Loucy (cell line): ENCODE data around the gene PTPRT.

ENCODE experiments used
- H2AFZ ChIP-seq: fragments of 200-600 bp; sonication (generic); 2 replicates; pipeline ENCODE4 v1.6.0; 2016; ENCODE audit warnings: antibody characterized with exemption, mild to moderate bottlenecking, low read length, moderate library complexity
- H3F3A ChIP-seq: fragments of 200-600 bp; 2 replicates; pipeline ENCODE4 v1.6.0; 2016; ENCODE audit warnings: antibody characterized with exemption, low read depth, mild to moderate bottlenecking
- H3K27me3 ChIP-seq: fragments of 200-600 bp; sonication (generic); 2 replicates; pipeline ENCODE4 v1.6.1; 2014; ENCODE audit warnings: low read length, mild to moderate bottlenecking; ENCODE audit not compliant: insufficient read depth, poor library complexity, severe bottlenecking
- H3K36me3 ChIP-seq: fragments of 200-600 bp; sonication (generic); 2 replicates; pipeline ENCODE4 v1.6.1; 2016; ENCODE audit warnings: low read length; ENCODE audit not compliant: insufficient read depth
- H3K4me1 ChIP-seq: fragments of 200-600 bp; sonication (generic); 2 replicates; pipeline ENCODE4 v1.5.1; 2014; ENCODE audit warnings: low read length, mild to moderate bottlenecking; ENCODE audit not compliant: insufficient read depth, poor library complexity, severe bottlenecking
- H3K4me2 ChIP-seq: fragments of 200-600 bp; sonication (generic); 2 replicates; pipeline ENCODE4 v1.6.0; 2014; ENCODE audit warnings: antibody characterized with exemption, low read length, low read depth, mild to moderate bottlenecking; ENCODE audit not compliant: poor library complexity, severe bottlenecking
- H3K4me3 ChIP-seq: fragments of 200-600 bp; sonication (generic); 2 replicates; pipeline ENCODE4 v1.5.1; 2014; ENCODE audit warnings: low read length, mild to moderate bottlenecking, mixed read lengths; ENCODE audit not compliant: poor library complexity, severe bottlenecking
- H3K79me2 ChIP-seq: fragments of 200-600 bp; sonication (generic); 2 replicates; pipeline ENCODE4 v1.6.1; 2014; ENCODE audit warnings: low read length; ENCODE audit not compliant: insufficient read depth
- H3K9ac ChIP-seq: fragments of 200-600 bp; sonication (generic); 2 replicates; pipeline ENCODE4 v1.6.0; 2014; ENCODE audit warnings: mild to moderate bottlenecking, low read depth, low read length, moderate library complexity; ENCODE audit not compliant: poor library complexity, severe bottlenecking
- H3K9me2 ChIP-seq: fragments of 200-600 bp; sonication (generic); replicated peaks from 2 replicates; pipeline ENCODE4 v1.6.1; 2016; ENCODE audit warnings: low read depth, low read length, mixed read lengths
- H3K9me3 ChIP-seq: fragments of 200-600 bp; sonication (generic); 2 replicates; pipeline ENCODE4 v1.6.1; 2014; ENCODE audit warnings: mild to moderate bottlenecking, antibody characterized with exemption, low read length, low read depth; ENCODE audit not compliant: insufficient read depth
- H4K20me1 ChIP-seq: fragments of 200-600 bp; sonication (generic); 2 replicates; pipeline ENCODE4 v1.6.0; 2014; ENCODE audit warnings: antibody characterized with exemption, low read length, mild to moderate bottlenecking; ENCODE audit not compliant: insufficient read depth, poor library complexity, severe bottlenecking
- CTCF ChIP-seq: fragments of 200-600 bp; sonication (generic); conservative IDR thresholded peaks from 2 replicates; pipeline ENCODE4 v1.5.1; 2014; ENCODE audit warnings: mild to moderate bottlenecking, antibody characterized with exemption, low read length
- EZH2phosphoT487 ChIP-seq: fragments of 200-600 bp; IDR thresholded peaks from 2 replicates; pipeline ENCODE4 v1.6.1; 2018; ENCODE audit warnings: antibody characterized with exemption, mild to moderate bottlenecking, moderate library complexity, borderline replicate concordance

Gene PTPRT

DNA sequence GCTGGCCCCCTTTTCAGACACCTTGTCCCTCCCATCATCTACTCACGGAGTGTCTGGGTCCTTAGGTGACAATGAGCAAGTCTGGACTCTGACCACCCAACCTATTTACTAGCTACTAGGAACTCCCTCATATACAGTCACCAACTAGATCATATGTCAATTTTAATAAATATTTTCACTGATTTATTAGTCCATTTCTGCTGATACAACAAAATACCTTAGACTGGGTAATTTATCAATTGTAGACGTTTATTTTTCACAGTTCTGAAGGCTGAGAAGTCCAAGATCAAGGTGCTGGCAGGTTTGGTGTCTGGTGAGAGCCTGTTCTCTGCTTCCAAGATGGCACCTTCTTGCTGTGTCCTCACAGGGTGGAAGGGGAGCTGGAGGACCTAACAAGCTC, 229.7 kb downstream of the PTPRT start:
- H3K9me2 ChIP-seq, result no peaks in the 10 kb centered on the region
- no peaks in the 10 kb centered on the region for H3K27me3 ChIP-seq
- no peaks in the 10 kb centered on the region for H3F3A ChIP-seq
- no peak overlapping the region for H3K9ac ChIP-seq
- H3K4me2 ChIP-seq, result no peak overlapping the region
- no peaks in the 10 kb centered on the region for H3K4me1 ChIP-seq
- H4K20me1 ChIP-seq, result no peaks in the 10 kb centered on the region
- no peaks in the 10 kb centered on the region for H3K79me2 ChIP-seq
- H3K36me3 ChIP-seq, result no peaks in the 10 kb centered on the region
- TF ChIP-seq EZH2phosphoT487 (no peak), CTCF (no peak)
- H3K4me3 ChIP-seq, result no peak overlapping the region
- H2AFZ ChIP-seq, result no peak overlapping the region
- peaks cover 3% of the 10 kb centered on the region; the same call in 1 of the 2 replicates for H3K9me3 ChIP-seq

DNA sequence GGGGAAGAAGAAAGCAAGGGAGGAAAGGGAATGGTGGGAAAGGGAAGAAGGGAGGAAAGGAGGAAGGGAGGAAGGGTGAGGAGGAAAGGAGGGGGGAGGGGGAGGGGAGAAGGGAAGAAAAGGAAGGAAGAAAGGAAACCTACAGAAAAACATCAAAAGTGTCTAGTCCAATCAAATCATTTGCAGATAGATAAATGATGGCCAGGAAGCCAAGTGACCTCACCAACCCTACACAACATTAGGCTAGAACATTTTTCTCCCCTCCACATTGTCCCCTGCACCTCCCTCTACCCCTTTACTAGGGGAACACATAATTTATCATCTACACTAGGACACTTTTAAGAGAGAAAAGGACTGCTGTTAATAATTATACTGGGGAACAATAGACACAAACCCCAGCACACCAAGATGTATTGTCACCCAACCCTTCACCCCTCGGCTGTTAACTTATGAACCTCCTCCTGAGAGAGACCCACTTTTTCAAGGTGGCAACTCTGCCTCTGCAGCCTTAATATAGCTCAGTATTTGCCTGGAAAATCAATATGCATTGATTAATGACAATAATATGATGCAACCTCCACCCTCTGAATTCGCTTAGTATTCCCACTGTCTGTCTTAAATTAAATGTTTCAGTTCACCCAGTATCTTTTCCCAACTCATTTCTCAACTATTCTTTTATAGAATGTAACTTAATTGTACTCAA, 231.2 kb downstream of the PTPRT start:
- Histone ChIP-seq H3F3A (no peaks in the 10 kb centered on the region), H3K4me2 (no peak overlapping the region), H3K27me3 (no peaks in the 10 kb centered on the region), H3K9ac (no peak overlapping the region), H4K20me1 (no peaks in the 10 kb centered on the region), H3K36me3 (no peaks in the 10 kb centered on the region), H3K79me2 (no peaks in the 10 kb centered on the region), H3K9me2 (no peaks in the 10 kb centered on the region), H3K9me3 (peaks cover 3% of the 10 kb centered on the region; the same call in 1 of the 2 replicates), H3K4me3 (no peak overlapping the region), H3K4me1 (no peaks in the 10 kb centered on the region), H2AFZ (no peak overlapping the region)
- TF ChIP-seq EZH2phosphoT487 (no peak), CTCF (no peak)

DNA sequence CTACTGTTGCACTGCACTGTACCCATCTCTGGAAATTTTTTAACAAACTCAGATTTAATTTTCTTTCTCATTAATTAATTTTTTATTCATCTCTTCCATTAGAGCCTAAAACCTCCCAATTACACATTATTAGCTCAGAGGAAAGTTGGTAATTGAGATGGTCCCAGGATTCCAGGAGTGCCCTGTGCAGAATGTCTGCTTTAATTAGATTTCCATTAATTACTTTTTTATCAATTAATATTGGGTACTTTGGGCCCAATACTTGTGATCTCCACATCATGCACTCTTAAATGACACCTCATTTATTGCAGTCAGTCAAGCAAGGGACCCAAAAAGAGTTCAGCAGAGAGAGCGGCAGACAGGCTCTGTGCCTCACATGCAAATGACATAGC, 232.0 kb downstream of the PTPRT start:
- Histone ChIP-seq H3K27me3 (no peaks in the 10 kb centered on the region), H4K20me1 (no peaks in the 10 kb centered on the region), H3K4me1 (no peaks in the 10 kb centered on the region), H3K4me3 (no peak overlapping the region), H3K9ac (no peak overlapping the region), H2AFZ (no peak overlapping the region), H3F3A (no peaks in the 10 kb centered on the region), H3K9me2 (no peaks in the 10 kb centered on the region), H3K79me2 (no peaks in the 10 kb centered on the region), H3K4me2 (no peak overlapping the region), H3K9me3 (peaks cover 3% of the 10 kb centered on the region; the same call in 1 of the 2 replicates), H3K36me3 (no peaks in the 10 kb centered on the region)
- TF ChIP-seq EZH2phosphoT487 (no peak), CTCF (no peak)
